Thyroid gland (tissue), 4 donors: Measurements from ENCODE around the gene ADAMTS9.

Experiments used
- POLR2A ChIP-seq, 2 donors: fragments of 450-650 bp; IDR thresholded peaks; one replicate each; pipeline ENCODE4 v1.6.1; 2017; ENCODE audit warnings: antibody characterized with exemption in 2 of 2, mild to moderate bottlenecking in 2 of 2, moderate library complexity in 1 of 2
- TF ChIP-seq, protein P1 (sequence below), 6 experiments: fragments of 200-600 bp in 3 of 6; fragments of 450-650 bp in 3 of 6; sonication (generic) in 3 of 6; IDR thresholded peaks; one replicate each; pipeline ENCODE4 v1.5.1; 2016 to 2019; ENCODE audit warnings: antibody characterized with exemption in 6 of 6, mild to moderate bottlenecking in 2 of 6, inconsistent platforms in 1 of 6, moderate library complexity in 1 of 6

- TF ChIP-seq, protein P1, sequence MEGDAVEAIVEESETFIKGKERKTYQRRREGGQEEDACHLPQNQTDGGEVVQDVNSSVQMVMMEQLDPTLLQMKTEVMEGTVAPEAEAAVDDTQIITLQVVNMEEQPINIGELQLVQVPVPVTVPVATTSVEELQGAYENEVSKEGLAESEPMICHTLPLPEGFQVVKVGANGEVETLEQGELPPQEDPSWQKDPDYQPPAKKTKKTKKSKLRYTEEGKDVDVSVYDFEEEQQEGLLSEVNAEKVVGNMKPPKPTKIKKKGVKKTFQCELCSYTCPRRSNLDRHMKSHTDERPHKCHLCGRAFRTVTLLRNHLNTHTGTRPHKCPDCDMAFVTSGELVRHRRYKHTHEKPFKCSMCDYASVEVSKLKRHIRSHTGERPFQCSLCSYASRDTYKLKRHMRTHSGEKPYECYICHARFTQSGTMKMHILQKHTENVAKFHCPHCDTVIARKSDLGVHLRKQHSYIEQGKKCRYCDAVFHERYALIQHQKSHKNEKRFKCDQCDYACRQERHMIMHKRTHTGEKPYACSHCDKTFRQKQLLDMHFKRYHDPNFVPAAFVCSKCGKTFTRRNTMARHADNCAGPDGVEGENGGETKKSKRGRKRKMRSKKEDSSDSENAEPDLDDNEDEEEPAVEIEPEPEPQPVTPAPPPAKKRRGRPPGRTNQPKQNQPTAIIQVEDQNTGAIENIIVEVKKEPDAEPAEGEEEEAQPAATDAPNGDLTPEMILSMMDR (IDR thresholded peaks at IDR 0.05), result no peak
- no peak for TF ChIP-seq POLR2A (IDR thresholded peaks at IDR 0.05)
Observed at GRCh38 chr3:64728428-64728827, 40.6 kb upstream of the ADAMTS9 start.
